Measurements from ENCODE around the gene LY6G6C. TPM values are rescaled to one million over a fixed set of nuclear protein-coding genes. Genes with fewer than 3 reads are reported as not detected.

LY6G6C gene
- 11.8 and 13.2 TPM in 2 replicates for polyA plus RNA-seq (2013)

- Histone ChIP-seq H3K4me1 (ENCODE audit: control insufficient read depth in 1 of 2, insufficient read depth in 2 of 2, low read length in 2 of 2) (peaks cover 17 to 23% of the 10 kb centered on the region in 2 experiments), H2AFZ (ENCODE audit: insufficient read depth, low read length, poor library complexity) (no peak within 1 kb of the TSS), H4K91ac (ENCODE audit: low read depth, low read length) (peak within 1 kb of the TSS; percentile 16), H3K79me1 (ENCODE audit: low read length) (peaks cover 3% of the 10 kb centered on the region), H3K4me3 (ENCODE audit: low read depth, low read length) (no peak within 1 kb of the TSS), H2AK5ac (ENCODE audit: low read length) (no peak within 1 kb of the TSS), H3K27me3 (ENCODE audit: insufficient read depth, low read length) (no peaks in the 10 kb centered on the region), H3K9ac (ENCODE audit: low read length) (no peak within 1 kb of the TSS), H3K9me3 (ENCODE audit: insufficient read depth, low read depth, low read length) (no peaks in the 10 kb centered on the region), H3K4ac (ENCODE audit: low read depth, low read length) (no peak within 1 kb of the TSS), H3K14ac (ENCODE audit: low read length) (no peak within 1 kb of the TSS), H3K18ac (ENCODE audit: low read length) (no peak within 1 kb of the TSS), H3K27ac (ENCODE audit: low read depth, low read length) (no peak within 1 kb of the TSS), H3K23ac (ENCODE audit: low read length) (no peak within 1 kb of the TSS), H2BK120ac (ENCODE audit: insufficient read depth, low read length, poor library complexity) (no peak within 1 kb of the TSS), H4K12ac (ENCODE audit: low read depth, low read length) (no peak within 1 kb of the TSS), H2BK5ac (ENCODE audit: low read depth, low read length, poor library complexity) (no peak within 1 kb of the TSS), H3K4me2 (ENCODE audit: low read length) (no peak within 1 kb of the TSS), H3K79me2 (ENCODE audit: control insufficient read depth, insufficient read depth, low read length, poor library complexity) (no peaks in the 10 kb centered on the region), H3K36me3 (ENCODE audit: control insufficient read depth in 1 of 2, insufficient read depth in 2 of 2, low read length in 2 of 2) (peaks cover 2 to 11% of the 10 kb centered on the region in 2 experiments), H2BK12ac (ENCODE audit: low read length) (no peak within 1 kb of the TSS), H4K8ac (ENCODE audit: low read depth, low read length) (no peak within 1 kb of the TSS)
- no peak for DNase-seq
- no CpG with 5 or more reads among the region's 4 CpGs for WGBS (ENCODE audit: extremely low coverage, insufficient coverage, insufficient read length)
Observed at GRCh38 chr6:31721351-31722020, at the start of gene LY6G6C. LY6G6C (minus strand) TSS chr6:31721746; CDS start chr6:31721679, 67 bp downstream.

GRCh38 chr6:31770860-31771259, 49.3 kb upstream of the LY6G6C start:
- Histone ChIP-seq H3K27ac (ENCODE audit: low read depth, low read length) (no peak overlapping the region), H3K4me3 (ENCODE audit: low read depth, low read length) (no peak overlapping the region), H3K27me3 (ENCODE audit: insufficient read depth, low read length) (no peaks in the 10 kb centered on the region), H3K4me2 (ENCODE audit: low read length) (no peak overlapping the region), H3K18ac (ENCODE audit: low read length) (no peak overlapping the region), H2BK120ac (ENCODE audit: insufficient read depth, low read length, poor library complexity) (no peak overlapping the region), H3K36me3 (ENCODE audit: control insufficient read depth in 1 of 2, insufficient read depth in 2 of 2, low read length in 2 of 2) (no peaks in the 10 kb centered on the region), H2AFZ (ENCODE audit: insufficient read depth, low read length, poor library complexity) (no peak overlapping the region), H3K23ac (ENCODE audit: low read length) (no peak overlapping the region), H3K79me1 (ENCODE audit: low read length) (no peaks in the 10 kb centered on the region), H3K9me3 (ENCODE audit: insufficient read depth, low read depth, low read length) (no peaks in the 10 kb centered on the region), H2AK5ac (ENCODE audit: low read length) (no peak overlapping the region), H3K9ac (ENCODE audit: low read length) (no peak overlapping the region), H3K79me2 (ENCODE audit: control insufficient read depth, insufficient read depth, low read length, poor library complexity) (no peaks in the 10 kb centered on the region), H4K12ac (ENCODE audit: low read depth, low read length) (no peak overlapping the region), H2BK12ac (ENCODE audit: low read length) (no peak overlapping the region), H2BK5ac (ENCODE audit: low read depth, low read length, poor library complexity) (no peak overlapping the region), H4K8ac (ENCODE audit: low read depth, low read length) (no peak overlapping the region), H3K14ac (ENCODE audit: low read length) (no peak overlapping the region), H3K4ac (ENCODE audit: low read depth, low read length) (no peak overlapping the region), H3K4me1 (ENCODE audit: control insufficient read depth in 1 of 2, insufficient read depth in 2 of 2, low read length in 2 of 2) (peaks cover 7 to 13% of the 10 kb centered on the region in 2 experiments), H4K91ac (ENCODE audit: low read depth, low read length) (no peak overlapping the region)
- WGBS (ENCODE audit: extremely low coverage, insufficient coverage, insufficient read length): no CpG with 5 or more reads among the region's 2 CpGs
- DNase-seq: no peak

GRCh38 chr6:31769684-31770371, 48.3 kb upstream of the LY6G6C start:
- Histone ChIP-seq H3K4ac (ENCODE audit: low read depth, low read length) (no peak overlapping the region), H4K12ac (ENCODE audit: low read depth, low read length) (no peak overlapping the region), H2AFZ (ENCODE audit: insufficient read depth, low read length, poor library complexity) (no peak overlapping the region), H2AK5ac (ENCODE audit: low read length) (peak overlapping the region; percentile 58), H3K36me3 (ENCODE audit: control insufficient read depth in 1 of 2, insufficient read depth in 2 of 2, low read length in 2 of 2) (no peaks in the 10 kb centered on the region), H3K4me3 (ENCODE audit: low read depth, low read length) (no peak overlapping the region), H4K8ac (ENCODE audit: low read depth, low read length) (no peak overlapping the region), H3K27me3 (ENCODE audit: insufficient read depth, low read length) (no peaks in the 10 kb centered on the region), H3K27ac (ENCODE audit: low read depth, low read length) (no peak overlapping the region), H3K4me1 (ENCODE audit: control insufficient read depth in 1 of 2, insufficient read depth in 2 of 2, low read length in 2 of 2) (peaks cover 7 to 13% of the 10 kb centered on the region in 2 experiments), H2BK5ac (ENCODE audit: low read depth, low read length, poor library complexity) (no peak overlapping the region), H2BK12ac (ENCODE audit: low read length) (peak overlapping the region; percentile 59), H3K9ac (ENCODE audit: low read length) (no peak overlapping the region), H3K23ac (ENCODE audit: low read length) (no peak overlapping the region), H3K9me3 (ENCODE audit: insufficient read depth, low read depth, low read length) (no peaks in the 10 kb centered on the region), H3K14ac (ENCODE audit: low read length) (no peak overlapping the region), H3K18ac (ENCODE audit: low read length) (no peak overlapping the region), H3K4me2 (ENCODE audit: low read length) (no peak overlapping the region), H4K91ac (ENCODE audit: low read depth, low read length) (no peak overlapping the region), H2BK120ac (ENCODE audit: insufficient read depth, low read length, poor library complexity) (no peak overlapping the region), H3K79me1 (ENCODE audit: low read length) (no peaks in the 10 kb centered on the region), H3K79me2 (ENCODE audit: control insufficient read depth, insufficient read depth, low read length, poor library complexity) (no peaks in the 10 kb centered on the region)
- WGBS (ENCODE audit: extremely low coverage, insufficient coverage, insufficient read length): no CpG with 5 or more reads among the region's 12 CpGs
- peak; percentile 82 to 92 for DNase-seq

- Histone ChIP-seq H2BK12ac (ENCODE audit: low read length) (peak overlapping the region; percentile 42), H3K18ac (ENCODE audit: low read length) (no peak overlapping the region), H3K36me3 (ENCODE audit: control insufficient read depth in 1 of 2, insufficient read depth in 2 of 2, low read length in 2 of 2) (no peaks in the 10 kb centered on the region), H2BK5ac (ENCODE audit: low read depth, low read length, poor library complexity) (no peak overlapping the region), H3K9me3 (ENCODE audit: insufficient read depth, low read depth, low read length) (no peaks in the 10 kb centered on the region), H3K9ac (ENCODE audit: low read length) (peak overlapping the region; percentile 4), H4K91ac (ENCODE audit: low read depth, low read length) (no peak overlapping the region), H3K23ac (ENCODE audit: low read length) (no peak overlapping the region), H3K27ac (ENCODE audit: low read depth, low read length) (no peak overlapping the region), H4K8ac (ENCODE audit: low read depth, low read length) (no peak overlapping the region), H2AK5ac (ENCODE audit: low read length) (no peak overlapping the region), H3K14ac (ENCODE audit: low read length) (no peak overlapping the region), H2BK120ac (ENCODE audit: insufficient read depth, low read length, poor library complexity) (no peak overlapping the region), H4K12ac (ENCODE audit: low read depth, low read length) (no peak overlapping the region), H2AFZ (ENCODE audit: insufficient read depth, low read length, poor library complexity) (no peak overlapping the region), H3K79me1 (ENCODE audit: low read length) (no peaks in the 10 kb centered on the region), H3K4me1 (ENCODE audit: control insufficient read depth in 1 of 2, insufficient read depth in 2 of 2, low read length in 2 of 2) (peaks cover 7 to 15% of the 10 kb centered on the region in 2 experiments), H3K27me3 (ENCODE audit: insufficient read depth, low read length) (no peaks in the 10 kb centered on the region), H3K4ac (ENCODE audit: low read depth, low read length) (no peak overlapping the region), H3K4me3 (ENCODE audit: low read depth, low read length) (no peak overlapping the region), H3K4me2 (ENCODE audit: low read length) (no peak overlapping the region), H3K79me2 (ENCODE audit: control insufficient read depth, insufficient read depth, low read length, poor library complexity) (no peaks in the 10 kb centered on the region)
- DNase-seq: no peak
- WGBS (ENCODE audit: extremely low coverage, insufficient coverage, insufficient read length): no CpG with 5 or more reads among the region's 18 CpGs
Observed at GRCh38 chr6:31768363-31769257, 47.1 kb upstream of the LY6G6C start.

All from trophoblast cell (in vitro differentiated cells and primary cell).